ENCODE data around the gene LDAH.
"Not testable (repeated sequence)": the region's sequence is repeated elsewhere in the genome, so short reads cannot be mapped to it uniquely, and the experiment has no call there.

LDAH gene

DNA sequence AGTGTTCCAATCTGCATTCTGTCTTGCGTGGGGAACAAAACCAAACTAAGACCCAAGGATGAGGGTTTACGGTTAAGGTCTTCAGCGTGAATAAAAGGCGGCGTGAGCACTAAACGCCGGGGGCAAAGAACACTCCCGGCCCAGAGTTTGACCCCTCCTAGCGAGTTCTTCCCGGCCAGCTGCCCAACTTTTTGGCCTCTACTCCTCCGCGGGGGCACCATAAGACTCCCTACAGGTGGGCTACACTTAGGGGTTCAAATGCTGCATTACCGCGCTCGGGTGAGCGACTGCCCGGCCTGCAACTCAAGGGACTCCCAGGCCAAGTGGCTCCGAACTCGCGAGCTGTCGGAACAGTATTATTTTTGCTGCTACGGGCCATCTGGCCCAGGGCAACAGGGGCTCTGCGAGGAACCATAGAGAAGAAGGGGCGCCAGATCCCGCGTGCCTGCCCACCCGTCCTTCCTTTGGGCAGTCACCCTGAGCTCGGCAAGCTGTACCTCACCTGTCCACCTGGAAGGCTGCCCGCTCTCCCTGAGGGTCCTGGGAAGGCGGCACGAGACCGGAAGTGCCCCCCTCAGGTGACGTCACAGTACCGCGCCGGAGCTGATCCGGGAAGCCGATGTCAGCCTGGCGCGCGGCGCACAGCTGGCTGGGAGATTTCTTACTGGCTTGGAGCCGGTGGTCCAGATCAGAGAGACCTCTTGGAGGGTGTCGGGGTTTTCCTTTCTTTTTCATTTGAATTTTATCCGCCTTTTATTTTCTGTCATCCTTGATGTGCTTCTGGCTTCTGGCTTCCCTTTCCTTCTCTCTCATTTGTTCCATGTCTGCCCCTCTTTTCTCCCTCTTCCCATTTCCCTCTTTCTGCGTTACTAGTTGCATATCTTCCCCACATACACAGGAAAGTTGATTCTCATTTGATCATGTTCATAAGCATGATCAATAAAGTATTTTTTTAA lies at the start of gene LDAH:
TSS of gene LDAH (minus strand) at position 567 of the 956 bp plus-strand sequence. CDS start 21,638 bp downstream, outside the sequence.
- DNase-seq, result peak; percentile 96

- no peak for DNase-seq
These were observed 45.5 kb upstream of the LDAH start for GRCh38 chr2:20868377-20868776.

DNA sequence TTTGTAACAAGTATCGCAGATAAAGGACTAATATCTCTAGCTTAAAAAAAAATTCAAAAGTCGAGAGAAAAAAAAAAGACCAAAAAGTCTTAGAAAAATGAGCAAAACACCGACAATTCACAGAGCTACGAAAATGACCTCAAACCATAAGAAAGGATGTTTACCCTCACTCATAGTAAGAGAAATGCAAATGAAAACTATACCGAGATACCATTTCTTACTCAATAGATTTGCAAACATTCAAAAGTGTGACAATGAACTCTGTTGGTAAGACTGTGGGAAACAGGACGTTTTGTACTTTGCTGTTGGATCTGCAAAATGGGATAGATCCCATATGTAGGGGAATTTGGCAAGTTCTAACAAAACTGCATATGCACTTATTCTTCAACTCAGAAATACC lies 39.9 kb upstream of the LDAH start:
- no peak for DNase-seq

- DNase-seq, result no peak
These were observed 32.6 kb upstream of the LDAH start for GRCh38 chr2:20855456-20855855.

DNA sequence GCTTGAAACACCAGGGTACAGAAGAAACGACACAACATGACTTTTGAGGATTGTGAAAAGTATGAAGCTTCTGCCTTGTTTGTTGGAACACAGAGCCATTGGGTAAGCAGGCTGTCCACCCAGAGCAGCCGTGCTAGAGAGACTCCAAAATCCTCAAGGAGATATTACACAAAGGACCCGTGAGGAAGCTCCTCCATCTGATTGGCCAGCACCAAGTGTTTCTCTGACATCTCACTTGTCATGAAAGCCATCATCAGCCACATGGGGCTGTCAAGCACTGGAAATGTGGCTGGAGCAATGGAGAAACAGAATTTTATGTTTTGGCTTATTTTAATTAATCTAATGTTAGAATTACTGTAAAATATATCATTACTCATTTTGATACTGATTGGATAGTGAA lies 29.8 kb upstream of the LDAH start:
- no peak for DNase-seq

GRCh38 chr2:20852139-20852538 lies 29.2 kb upstream of the LDAH start:
- DNase-seq, result no peak

DNA sequence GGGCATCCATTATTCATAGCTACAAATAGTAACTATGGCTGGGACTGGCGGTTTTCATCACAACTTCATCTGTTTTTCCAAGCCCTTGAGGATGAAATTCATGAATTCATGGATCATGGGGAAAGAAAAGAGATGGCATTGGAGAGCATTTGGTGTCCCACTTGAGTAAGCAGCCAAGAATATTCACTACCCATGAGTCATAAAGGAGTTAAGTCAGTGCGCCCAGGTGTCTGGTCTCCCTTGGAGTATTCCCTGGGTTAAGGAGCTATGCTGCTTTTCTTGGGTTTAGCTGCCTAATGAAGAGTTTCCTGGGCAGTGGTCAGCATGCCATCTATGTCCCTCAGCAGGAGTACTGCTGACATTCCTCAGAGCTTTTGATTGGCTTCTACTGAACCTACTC lies 21.3 kb upstream of the LDAH start:
- no peak for DNase-seq

DNA sequence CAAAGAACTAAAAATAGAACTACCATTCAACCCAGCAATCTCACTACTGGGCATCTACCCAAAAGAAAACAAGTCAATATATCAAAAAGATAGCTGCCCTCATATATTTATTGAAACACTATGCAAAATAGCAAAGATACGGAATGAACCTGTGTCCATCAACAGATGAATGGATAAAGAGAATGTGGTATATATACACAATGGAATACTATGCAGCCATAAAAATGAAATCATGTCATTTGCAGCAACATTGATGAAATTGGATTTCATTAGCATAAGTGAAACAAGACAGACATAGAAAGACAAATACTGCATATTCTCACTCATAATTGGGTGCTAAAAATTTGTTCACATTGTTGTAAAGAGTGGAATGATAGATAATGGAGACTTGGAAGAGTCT lies 16.2 kb upstream of the LDAH start:
- no peak for DNase-seq

GRCh38 chr2:20838016-20838415 lies 15.1 kb upstream of the LDAH start:
- no peak for DNase-seq

GRCh38 chr2:20836521-20836920 lies 13.6 kb upstream of the LDAH start:
- DNase-seq, result no peak

- DNase-seq, result no peak
These were observed 11.4 kb upstream of the LDAH start for GRCh38 chr2:20834331-20834730.

GRCh38 chr2:20832606-20833005 lies 9.7 kb upstream of the LDAH start:
- DNase-seq, result no peak

GRCh38 chr2:20829861-20830260 lies 7.0 kb upstream of the LDAH start:
- DNase-seq, result no peak

GRCh38 chr2:20823917-20824316 lies 1.0 kb upstream of the LDAH start:
- DNase-seq, result no peak

DNA sequence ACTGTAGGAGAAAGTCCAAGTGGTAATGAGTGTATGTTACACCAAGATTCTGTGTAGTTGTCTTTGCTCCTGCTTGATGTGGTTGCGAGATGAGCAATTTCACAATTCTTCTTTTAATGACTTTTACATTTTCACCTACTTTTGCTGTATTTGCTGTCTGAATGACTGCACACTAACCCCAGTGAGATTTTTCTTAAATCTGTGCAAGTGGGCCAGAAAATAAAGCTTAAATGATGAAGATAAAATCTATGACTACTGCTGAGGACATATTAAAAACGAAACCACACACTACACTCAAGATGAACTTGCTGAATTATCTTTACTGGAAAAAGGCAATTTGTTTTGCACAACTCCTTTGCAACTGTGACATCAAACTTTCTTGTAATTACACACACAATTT lies 4.1 kb downstream of the LDAH start:
- no peak for DNase-seq

DNA sequence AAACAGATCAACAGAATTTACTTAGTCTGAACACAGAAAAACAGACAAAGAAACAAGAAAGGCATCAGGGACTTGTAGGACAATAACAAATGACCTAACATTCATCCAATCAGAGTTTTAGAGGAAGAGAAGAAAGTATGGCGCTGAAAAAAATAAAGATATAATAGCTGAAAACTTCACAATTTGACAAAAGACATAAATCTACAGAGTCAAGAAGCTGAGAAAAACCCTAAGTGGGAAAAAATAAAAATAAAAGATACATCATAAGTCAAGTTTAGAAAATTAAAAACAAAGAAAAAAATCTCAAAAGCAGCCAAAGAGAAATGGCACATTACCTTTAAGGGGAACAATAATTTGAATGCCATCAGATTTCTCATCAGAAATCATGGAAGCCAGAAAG lies 7.7 kb downstream of the LDAH start:
- DNase-seq, result no peak

- DNase-seq, result no peak
These were observed 10.1 kb downstream of the LDAH start for GRCh38 chr2:20812779-20813178.

- no peak for DNase-seq
These were observed 16.6 kb downstream of the LDAH start for GRCh38 chr2:20806286-20806685.

DNA sequence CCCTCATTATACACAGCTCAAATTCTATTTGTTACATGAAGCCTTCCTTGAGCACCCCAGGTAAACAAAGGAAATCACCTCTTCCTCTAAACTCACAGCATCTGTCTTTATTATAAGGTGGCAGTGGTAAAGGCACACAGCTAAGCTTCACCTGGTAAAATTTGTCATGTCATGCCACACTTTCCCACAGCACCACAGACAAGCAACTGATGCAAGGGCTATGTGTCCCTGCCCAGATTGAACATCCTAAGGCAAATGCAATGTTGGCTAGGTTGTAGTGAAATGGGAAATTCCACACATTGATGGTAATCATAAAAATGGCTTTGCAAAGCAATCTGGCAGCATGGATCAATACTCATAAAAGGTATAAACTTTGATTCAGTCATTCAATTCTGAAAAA lies 18.9 kb downstream of the LDAH start:
- no peak for DNase-seq

DNA sequence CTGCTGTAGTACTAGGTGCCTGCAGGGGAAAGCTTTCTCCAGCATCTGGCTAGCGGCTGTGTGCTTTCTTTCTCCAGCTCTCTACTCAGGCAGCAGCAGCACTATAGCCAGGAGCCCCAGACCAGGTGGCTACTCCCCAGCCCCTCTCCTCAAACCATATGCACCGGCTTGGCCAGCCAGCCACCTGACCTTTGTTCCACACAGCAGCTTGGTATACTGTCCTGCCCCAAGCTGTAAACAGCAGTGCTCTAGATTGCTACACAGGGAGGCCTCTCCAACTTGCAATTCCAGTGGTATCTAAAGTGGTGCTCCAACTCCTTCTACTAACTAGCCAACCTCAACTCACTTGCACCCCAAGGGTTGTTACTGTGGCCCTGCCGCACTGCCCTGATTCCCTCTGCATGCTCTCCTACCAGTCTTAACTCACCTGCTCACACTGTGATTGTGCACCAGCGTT lies 19.6 kb downstream of the LDAH start:
- DNase-seq, result no peak

- no peak for DNase-seq
These were observed 25.8 kb downstream of the LDAH start for GRCh38 chr2:20797096-20797495.

DNA sequence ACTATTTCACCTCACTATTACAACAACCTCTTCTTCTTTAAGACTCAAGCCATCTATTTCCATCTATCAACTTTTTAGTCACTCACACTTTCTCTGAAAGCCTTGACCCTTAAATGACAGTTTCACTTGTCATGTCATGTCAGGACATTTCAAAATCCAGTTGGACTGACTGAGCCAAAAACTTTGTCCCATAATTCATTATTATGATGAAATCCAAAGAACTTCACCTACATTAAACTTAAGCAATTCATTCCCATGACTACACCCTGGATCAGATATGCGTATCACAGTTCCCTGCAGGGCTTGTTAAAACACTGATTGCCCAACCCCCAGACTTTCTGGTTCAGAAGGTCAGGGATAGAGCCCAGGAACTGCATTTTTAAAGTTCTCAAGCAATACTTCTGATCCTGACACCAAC lies 26.5 kb downstream of the LDAH start:
- DNase-seq, result no peak

GRCh38 chr2:20793944-20794343 lies 29.0 kb downstream of the LDAH start:
- not testable (repeated sequence) for DNase-seq

DNA sequence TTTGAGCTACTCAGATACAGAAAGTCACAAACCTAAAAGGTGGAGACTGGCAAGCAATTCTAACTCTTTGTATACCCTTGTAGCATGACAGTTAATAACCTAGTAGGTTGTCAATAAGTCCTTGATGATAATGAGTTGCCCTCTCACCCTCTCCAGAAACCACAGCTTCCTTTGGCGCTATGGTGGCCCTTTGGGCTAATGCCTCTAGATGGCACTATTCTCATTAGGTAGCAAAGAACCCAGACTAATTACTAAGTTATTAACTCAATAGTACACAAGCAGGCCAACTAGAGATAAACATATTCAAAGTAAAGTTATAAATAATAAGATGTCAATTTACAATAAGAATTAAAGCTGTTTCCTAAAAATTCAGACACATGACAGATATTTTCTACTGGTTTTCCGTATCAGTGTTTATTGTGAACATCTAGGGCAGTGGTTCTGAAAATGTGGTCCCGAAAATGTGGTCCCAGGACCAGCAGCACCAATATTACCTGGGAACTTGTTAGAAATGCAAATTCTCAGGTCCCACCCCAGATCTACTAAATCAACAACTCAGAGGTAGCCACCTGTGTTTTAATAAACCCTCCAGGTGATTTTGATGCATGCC lies 41.1 kb downstream of the LDAH start:
- DNase-seq, result no peak
